Measurements from ENCODE around the gene ZNF652.

ZNF652 gene

DNA sequence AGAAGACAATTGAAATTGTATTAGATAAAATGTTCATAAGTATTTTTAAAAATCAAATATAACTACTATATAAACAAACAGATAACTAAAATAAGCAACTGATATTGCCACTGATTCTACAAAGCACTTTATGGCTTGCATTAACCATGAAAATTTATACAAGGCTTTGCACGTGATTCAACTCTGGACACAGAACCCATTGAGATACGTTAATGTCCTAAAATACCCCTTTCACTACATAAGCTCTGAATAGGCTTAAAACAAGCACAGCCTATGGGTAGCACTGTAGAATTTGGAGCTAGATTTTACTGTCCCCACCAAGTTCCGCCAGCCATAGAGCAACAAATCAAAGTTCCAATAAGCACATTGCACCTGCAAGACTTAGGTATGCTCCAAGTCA is 4.5 kb downstream of the ZNF652 start:
- no peak for DNase-seq

DNA sequence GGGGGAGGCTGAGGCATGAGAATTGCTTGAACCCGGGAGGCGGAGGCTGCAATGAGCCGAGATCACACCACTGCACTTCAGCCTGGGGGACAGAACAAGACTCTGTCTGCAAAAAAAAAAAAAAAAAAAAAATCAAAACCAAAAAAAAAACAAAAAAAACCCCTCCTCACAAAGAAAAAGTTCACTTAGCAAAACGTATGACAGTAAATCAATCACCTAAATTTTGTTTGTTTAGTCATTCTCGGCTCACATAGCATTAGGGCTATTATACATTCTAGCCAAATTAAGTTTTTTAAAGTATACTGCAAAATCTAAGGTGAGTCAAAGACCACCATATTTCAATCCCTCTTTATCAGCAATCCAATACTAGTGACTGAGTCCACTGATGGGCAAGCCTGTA is 5.7 kb downstream of the ZNF652 start:
- no peak for DNase-seq

DNA sequence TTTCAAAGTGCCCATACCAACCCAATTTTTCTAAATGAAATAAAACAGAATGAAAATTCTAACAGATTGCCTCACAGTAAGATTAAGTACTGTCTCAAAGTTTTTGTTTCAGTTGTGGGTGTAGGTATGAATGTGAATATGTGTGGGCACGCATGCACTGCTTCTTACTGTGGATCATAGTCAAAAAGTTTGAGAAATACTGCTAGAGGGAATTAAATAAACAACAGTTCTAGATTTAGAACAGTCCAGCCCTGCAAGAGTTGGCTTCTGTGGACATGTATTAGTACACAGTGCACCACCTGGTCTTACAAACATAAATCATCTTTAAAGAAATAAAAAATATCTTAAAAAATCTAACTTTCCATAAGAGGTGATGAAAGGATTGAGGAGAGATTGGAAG is 8.4 kb downstream of the ZNF652 start:
- DNase-seq: peak; percentile 11

DNA sequence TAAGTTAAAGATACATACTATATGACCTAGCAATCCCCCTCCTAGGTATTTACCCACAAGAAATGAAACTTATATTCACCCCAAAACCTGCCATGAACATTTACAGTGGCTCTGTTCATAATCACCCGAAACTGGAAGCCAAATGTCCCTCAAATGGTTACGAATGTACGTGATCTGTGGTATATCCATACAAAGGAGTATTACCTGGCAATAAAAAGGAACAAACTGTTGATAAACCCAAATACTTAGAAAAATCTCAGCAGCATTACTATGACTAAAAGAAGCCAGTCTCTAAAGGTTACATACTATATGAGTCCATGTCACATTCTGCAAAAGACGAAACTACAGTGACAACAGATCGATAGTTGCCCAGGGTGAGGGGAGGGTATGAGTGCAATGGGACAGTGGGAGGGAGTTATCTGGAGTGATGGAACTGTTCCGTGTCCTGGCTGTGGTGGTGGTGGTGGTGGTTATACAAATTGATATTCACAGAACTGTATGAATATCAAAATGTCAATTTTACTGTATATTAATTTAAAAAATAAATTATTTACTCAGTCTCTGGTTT is 9.4 kb downstream of the ZNF652 start:
- peak; percentile 15 for DNase-seq

DNA sequence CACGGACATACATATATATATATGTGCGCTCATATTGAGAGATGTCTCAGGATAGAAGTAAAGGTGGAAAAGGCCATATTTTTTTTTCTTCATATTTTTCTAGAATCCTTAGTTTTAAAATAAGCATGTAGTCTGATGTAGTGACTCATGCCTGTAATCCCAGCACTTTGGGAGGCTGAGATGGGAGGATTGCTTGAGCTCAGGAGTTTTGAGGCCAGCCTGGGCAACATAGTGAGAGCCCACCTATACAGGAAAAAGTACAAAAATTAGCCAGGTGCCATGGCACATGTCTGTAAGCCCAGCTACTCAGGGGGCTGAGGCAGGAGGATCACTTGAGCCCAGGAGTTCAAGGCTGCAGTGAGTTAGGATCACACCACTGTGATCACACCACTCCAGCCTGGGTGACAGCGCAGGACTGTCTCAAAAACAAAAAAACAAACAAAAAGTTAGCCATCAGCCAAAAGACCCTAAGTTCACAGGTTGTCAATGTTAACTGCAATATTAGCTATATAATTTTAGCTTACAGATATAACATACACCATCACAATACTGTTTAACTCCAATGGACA is 10.4 kb downstream of the ZNF652 start:
- DNase-seq: peak; percentile 43

DNA sequence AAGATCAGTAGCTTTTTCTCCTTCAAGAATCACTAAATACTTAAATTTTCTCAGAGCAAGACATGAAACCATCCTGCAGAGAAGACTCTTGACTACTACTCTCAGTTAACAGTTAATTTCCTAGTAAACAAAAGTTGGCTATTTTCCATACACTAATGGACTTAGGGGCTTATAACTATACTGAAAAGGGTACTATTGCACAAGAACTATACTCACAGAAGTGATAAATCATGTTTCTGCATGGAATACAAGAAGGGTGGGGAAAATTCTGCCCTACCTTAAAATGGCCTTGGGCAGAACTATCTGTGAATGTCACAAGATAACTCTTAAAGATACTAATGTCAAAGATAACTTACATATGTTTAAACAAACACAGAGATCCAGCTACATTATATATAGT is 12.5 kb downstream of the ZNF652 start:
- no peak for DNase-seq

DNA sequence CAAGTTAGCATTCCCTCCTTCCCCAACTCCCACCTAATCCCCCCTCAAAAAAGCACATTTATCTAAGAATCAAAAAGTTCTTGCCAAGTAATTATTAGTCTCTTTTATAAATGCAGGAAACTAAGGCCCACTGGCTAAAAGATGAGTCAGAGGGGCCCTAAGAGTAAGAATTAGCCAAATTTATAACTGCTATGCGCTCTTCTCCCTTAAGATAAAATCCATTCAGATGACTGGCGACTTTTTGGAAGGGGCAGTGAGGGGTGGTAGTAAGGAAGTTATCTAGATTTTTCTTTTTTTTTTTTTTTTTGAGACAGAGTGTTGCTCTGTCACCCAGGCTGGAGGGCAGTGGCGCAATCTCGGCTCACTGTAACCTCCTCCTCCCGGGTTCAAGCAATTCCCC is 17.1 kb downstream of the ZNF652 start:
- no peak for DNase-seq

DNA sequence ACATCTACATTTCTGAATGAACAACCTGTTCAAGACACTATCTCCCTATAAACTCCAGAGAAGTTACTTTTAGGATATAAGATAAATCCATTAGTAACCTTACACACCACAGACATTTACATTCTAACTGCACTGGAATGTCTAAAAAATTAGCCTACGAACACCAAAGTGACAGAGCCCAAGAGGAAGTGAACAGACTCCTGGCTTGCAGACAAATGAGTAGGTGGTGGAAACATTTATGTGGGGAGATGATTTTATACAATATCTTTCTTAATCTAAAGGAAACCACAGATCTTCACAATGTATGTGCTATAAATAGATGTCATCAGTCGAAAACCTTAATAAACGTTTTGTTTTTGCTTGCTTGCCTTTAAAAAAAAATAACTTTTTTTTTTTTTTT is 18.8 kb downstream of the ZNF652 start:
- no peak for DNase-seq

DNA sequence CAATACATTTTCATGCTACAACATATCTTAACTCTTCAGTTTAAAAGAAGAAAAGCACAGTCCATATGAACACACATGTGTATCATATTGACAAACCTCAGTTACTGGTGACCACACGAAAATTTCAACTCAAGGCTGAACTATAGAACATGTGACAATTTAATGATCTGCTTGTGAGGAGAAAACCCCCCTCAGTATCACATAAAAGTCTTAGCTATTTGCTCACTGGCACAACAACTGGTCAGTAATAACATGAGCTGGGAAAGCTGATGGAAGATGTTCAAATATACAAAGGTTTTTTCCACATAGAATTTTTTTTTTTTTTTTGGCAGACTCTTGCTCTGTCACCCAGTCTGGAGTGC is 19.5 kb downstream of the ZNF652 start:
- DNase-seq: no peak

DNA sequence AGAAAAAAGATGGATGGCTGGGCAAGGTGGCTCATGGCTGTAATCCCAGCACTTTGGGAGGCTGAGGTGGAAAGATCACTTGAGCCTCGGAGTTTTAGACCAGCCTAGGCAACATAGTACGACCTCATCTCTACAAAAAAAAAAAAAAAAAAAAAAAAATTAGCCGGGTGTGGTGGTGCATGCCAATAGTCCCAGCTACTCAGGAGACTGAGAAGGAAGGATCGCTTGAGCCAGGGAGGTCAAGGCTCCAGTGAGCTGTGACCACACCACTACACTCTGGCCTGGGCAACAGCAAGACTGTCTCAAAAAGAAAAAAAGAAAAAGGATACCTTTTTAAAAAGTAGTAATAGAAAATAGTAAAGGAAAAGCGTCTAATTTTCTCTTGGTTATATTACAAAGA is 20.7 kb downstream of the ZNF652 start:
- DNase-seq: no peak

DNA sequence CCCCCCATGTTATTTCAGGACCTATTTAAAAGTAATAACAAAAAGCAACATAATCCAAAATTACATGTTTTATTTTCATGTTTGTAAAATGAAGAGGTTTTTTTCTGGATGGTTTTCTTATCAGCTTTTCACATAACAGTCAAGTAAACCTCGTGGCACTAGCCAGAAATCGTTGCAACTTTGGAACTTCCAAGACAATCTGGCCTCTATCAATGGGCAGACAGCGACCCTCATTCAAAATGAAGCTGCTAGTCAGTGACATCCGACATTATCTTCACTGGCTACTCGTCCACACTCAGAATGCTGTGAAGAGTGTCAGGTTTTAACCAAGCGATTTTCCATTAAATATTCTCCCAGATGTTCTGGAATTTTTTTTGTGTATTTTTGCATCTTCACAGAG is 22.7 kb downstream of the ZNF652 start:
- no peak for DNase-seq

DNA sequence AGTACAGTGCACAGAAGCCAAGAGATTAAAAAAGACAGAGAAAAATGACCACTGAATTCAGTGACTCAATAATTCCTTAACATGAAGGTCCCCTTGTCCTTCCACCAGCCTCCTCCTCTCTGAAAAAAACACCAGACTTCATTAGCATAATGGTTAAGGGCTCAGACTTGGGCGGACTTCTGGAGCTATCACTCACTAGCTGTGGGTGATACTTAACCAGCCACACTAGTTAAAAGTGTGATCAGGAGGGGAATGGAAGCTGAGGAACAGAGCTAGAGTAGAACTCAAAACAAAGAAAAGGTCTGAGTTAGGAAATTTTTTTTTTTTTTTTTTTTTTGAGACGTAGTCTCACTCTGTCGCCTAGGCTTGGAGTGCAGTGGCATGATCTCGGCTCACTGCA is 23.2 kb downstream of the ZNF652 start:
- DNase-seq: no peak

DNA sequence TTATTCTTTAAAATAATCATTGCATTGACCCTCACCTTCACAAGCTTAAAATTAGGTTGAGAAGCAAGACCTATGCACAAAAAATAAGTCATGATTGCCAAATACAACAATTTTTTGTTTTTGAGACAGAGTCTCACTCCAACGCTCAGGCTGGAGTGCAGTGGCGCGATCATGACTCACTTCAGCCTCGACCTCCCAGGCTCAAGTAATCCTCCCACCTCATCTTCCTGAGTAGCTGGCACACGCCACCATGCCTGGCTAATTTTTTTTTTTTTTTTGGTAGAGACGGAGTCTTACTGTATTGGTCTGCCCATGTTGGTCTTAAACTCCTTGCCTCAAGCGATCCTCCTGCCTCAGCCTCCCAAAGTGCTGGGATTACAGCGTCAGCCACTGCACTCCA is 24.2 kb downstream of the ZNF652 start:
- DNase-seq: no peak

DNA sequence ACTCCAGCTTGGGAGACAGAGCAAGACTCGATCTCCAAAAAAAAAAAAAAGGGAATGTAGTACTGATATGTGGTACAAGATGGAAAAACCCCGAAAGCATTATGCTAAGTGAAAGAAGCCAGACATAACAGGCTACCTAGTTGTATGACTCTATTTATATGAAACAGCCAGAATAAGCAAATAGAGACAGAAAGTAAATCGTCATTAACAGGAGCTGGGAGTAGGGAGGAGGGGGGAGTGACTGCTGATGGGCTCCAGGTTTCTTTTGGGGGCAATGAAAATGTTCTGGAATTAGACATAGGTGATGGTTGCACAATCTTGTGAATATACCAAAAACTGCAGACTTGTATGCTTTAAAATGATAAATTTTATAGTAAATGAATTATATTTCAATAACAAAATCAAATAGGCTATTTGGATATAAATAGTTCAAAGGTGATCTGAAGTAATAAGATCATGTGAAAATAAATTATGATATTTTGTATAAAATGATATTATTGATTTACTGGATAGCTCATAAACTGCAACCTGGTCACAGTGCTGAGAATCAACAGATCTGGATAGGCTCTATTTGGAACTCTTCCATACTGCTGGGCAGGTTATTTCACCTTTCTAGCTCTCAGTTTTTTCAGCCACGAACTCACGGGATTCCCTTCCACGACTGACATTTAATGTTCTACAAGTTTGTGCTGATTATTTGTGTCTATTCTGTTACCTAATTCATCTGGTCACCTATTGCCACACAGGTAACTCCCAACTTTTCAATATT is 27.1 kb downstream of the ZNF652 start:
- no peak for DNase-seq

DNA sequence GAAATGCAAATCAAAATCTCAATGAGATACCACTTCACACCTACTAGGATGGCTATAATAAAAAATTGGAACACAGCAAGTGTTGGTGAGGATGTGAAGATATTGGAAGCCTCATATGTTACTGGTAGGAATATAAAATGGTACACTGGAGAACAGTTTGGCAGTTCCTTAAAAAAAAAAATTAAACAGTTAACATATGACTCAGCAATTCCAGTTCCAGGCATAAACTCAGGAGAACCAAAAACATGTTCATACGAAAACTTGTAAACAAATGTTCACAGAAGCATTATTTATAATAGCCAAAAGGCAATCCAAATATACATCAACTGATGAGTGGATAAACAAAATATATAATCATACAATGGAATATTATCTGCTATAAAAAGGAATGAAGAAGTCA is 28.2 kb downstream of the ZNF652 start:
- DNase-seq: no peak

DNA sequence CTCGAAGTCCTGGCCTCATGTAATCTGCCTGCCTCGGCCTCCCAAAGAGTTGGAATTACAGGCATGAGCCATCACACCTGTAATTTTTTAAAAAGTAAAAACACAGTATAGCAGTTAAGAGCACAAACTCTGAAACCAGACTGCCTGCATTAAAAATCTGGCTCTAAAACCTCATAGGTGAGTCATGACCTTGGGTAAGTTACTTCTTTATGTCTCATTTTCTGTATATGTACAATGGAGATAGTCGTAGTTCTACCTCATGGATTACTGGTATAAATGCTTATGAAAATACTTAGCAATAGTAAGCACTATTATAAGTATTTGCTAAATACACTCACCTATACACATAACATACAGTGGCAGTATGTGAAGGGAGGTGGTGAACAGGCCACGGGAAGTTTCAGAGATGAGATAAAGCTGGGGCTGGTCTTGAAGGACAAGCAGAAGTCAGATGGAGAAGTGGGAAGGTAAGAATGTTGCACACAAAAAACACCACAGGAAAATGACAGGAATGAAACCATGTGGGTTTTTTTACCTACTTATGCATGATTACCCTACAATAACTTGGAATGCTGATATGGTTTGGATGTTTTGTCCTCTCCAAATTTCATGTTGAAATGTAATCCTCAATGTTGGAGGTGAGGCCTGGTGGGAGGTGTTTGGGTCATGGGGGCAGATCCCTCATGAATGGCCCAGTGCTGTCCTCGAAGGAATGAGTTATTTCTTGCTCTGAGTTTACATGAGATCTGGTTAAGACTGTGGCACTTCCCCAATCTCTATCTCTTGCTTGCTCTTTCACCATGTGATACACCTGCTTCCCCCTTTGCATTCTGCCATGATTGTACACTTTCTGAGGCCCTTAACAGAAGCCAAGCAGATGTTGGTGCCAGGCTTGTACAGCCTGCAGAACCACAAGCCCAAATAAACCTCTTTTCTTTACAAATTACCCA is 33.9 kb downstream of the ZNF652 start:
- no peak for DNase-seq

DNA sequence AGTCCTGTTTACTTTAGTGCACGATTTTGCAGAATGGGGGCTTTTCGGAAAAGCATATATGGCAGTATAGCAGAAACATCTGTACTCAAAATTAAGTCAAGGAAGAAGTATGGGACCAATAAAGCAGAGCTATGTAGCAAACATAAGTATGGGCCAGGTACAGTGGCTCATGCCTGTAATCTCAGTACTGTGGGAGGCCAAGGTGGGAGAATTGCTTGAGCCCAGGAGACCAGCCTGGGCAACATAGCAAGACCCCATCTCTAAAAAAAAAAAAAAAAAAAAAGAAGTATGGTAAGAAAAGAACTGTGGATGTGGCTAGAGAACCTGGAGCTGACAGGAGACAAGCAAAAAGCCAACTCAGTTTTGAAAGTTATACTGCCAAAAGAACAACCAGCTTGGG is 36.1 kb downstream of the ZNF652 start:
- no peak for DNase-seq

DNA sequence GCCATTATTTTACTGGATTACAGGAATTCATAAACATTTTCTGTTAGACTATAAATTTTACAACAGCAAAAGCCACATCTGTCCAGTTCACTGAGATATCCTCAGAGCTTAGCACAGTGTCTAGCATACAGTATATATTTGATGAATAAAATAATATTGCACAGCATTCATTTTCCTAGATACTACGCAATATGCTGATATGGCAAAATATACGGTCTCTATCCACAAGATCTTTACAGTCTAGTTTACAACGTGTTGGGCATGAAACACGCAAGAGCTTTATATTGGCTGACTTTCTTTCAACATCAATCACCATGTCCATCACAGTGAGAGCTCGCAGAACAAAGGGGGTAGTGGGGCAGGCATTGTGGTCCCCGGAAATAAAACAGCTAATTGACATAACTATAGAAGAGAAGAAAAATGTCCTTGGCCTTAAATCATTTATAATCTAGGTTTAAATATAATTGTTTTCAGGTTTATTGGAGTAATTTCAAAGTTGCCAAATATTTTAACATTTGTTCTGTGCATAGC is 43.5 kb downstream of the ZNF652 start:
- no peak for DNase-seq

DNA sequence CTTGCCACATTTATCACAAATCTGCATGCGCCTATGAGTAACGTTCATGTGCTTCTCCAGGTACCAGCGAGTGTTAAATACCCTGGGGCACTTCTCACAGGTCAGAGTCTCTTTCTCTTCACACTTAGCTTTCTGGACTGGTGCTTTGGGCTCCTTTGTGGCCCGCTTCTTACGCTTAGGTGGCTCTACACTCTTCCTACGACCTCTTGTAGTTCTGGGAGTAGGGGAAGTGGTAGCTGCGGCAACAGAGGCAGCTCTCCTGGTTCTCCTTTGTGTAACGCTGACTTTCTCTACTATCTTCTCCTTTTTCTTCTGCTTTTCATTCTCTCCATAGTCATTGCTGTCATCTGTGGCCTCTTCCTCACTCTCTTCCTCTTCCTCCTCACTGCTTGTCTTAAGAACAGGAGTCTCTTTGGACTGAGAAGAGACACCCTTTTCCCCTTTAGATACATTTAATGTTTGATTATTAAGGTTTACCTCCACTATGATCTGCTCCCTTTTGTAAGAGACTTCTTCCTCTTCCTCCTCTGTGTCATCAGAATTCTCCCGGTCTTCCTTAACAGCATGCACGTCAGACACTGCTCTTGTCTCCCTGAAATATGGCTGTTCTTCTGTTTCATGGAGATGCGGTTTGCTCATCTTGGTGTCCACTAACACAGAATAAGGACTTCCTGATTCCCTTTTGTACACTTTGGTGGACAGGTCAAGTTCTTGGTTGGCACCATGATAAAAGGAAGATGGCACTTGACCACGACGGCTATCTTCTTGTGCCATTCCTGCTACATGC is 45.0 kb downstream of the ZNF652 start:
- DNase-seq: no peak

DNA sequence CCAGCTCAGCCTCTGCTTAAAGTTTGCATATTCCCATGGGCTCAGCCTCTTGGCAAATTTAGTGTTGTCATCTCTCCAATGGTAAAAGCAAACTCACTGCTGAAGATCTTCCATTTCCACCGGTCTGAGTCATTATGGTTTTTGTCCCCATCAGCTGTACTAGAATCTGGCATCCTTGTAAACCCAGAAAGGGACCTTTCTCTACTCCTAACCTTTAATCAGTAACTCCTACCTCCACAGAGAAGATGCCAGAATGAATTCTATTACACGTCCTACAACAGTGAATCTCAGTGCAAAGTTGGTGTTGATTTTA is 45.8 kb downstream of the ZNF652 start:
- DNase-seq: no peak

DNA sequence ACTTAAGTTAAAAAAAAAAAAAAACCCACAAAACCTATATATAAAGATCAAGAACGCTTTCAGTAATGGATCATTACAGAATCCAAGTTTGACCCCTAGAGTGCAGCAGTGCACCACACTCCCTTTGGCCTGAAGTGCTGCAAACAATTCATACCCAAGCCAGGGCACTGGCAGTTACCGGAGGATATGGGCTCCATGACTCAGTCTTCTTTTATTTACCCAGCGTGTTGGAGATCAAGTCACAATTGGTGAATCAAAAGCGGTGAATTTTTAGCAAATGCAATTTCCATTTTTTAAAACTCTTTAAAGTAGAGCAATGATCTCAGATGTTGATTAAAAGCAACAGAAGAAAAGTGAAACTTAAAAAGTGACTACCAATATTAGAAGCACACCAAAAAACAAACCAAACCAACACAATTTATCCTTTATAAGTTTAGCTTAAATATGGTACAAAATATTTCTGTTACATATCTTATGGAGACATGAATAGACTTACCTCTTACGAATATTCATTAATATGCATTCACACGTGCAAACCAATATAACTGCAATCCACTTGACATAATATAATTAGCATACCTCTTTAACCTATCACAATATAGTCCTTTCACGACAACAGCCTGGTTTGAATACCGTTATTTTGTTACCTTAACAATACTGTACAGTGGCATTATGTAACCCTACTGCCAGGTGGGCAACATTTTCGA is 46.3 kb downstream of the ZNF652 start:
- peak; percentile 83 for DNase-seq

DNA sequence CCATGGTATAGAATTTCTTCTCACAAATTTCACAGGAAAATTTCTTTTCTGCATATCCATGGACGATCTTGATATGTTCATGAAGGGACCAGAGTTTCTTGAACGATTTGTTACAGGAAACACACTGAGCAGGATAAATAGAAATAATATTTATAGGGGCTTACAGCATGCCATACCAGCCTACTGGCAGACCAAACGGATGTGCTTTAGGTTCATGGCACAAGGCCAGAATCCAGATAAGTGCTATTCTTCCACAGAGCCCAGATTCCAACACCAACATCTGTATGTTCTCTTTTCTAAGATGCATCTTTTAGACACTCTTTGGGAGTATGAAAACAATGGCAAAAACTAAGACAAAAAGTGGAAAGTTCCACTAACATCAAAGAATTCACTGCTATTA is 49.3 kb downstream of the ZNF652 start:
- no peak for DNase-seq

Data from activated CD8-positive, alpha-beta memory T cell treated with anti-CD3 and anti-CD28 coated beads for 24 hours (primary cell).